Jurkat, Clone E6-1 (cell line): Measurements from ENCODE around the gene RFPL3.
"Not testable (repeated sequence)": the region's sequence is repeated elsewhere in the genome, so short reads cannot be mapped to it uniquely, and the experiment has no call there.

Experiments used
- DNase-seq: peaks from one replicate; pipeline ENCODE4 v3.0.0-alpha.2; 2011; ENCODE audit warnings: low read depth, low spot score
- H3K4me3 ChIP-seq: 2 replicates; pipeline ENCODE4 v1.5.1; 2011; ENCODE audit warnings: mild to moderate bottlenecking, low read length, control low read depth, moderate library complexity

Gene RFPL3

DNA sequence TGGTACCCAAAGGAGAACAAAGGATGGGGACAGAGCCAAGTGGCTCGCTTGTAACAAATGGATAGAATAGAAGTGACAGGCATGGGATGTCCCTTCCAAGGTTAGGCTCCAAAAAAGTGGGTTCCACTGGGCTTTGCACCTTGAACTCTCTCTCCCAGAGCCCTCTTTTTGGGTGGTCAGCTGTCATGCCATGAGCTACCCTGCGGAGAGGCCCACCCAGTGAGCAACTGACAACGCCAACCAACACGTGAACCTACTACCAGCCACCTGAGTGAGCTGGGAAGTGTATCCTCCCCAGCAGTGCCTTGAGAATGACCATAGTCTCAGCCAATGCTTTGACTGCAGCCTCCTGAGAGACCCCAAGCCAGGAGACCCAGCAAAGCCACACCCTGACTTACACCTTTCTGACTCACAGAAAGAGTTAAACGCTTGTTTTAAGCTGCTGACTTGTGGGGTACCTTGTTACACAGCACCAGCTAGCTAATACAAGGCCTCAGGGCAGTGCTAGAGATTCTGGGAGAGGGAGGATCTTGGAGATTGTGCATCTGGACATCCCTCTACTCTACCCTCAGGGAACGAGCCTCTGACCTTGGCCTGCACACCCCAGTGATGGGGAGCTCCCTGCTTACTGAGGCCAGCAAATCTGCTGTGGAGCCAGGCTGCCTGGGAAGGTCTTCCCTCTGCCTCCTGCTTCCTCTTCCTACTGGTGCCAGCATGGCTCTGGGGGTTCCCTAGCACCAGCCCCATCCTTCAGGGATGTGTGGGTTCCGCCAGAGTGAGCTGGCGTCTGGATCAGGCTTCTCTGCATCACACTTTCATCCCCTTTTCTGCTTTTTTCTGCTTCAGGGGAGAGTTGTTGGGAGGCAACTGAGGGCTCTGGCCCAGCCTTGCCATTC, 29.1 kb upstream of the RFPL3 start:
- H3K4me3 ChIP-seq = no peak overlapping the region
- DNase-seq = no peak

DNA sequence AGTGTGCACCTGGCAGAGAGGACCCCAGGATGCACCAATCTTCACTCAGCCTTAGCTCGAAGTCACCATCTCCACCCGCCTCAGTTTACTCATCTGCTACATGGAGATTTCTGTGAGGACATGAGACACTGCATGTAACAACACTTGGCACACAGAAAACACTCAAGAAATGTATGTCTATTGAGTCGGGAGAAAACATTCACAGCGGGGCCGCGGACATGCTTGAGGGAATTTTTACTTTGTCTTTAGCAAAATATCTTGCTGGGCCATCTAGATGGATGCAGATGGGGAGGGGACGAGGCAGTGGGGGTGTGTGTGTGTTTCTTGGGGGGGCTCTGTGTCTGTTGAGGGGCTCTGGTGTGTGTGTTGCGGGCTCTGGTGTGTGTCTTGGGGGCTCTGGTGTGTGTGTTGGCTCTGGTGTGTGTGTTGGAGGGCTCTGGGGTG, 28.4 kb upstream of the RFPL3 start:
- H3K4me3 ChIP-seq = no peak overlapping the region
- no peak for DNase-seq

- H3K4me3 ChIP-seq = no peak overlapping the region
- DNase-seq = no peak
Observed at GRCh38 chr22:32331236-32331917, 26.3 kb upstream of the RFPL3 start.

DNA sequence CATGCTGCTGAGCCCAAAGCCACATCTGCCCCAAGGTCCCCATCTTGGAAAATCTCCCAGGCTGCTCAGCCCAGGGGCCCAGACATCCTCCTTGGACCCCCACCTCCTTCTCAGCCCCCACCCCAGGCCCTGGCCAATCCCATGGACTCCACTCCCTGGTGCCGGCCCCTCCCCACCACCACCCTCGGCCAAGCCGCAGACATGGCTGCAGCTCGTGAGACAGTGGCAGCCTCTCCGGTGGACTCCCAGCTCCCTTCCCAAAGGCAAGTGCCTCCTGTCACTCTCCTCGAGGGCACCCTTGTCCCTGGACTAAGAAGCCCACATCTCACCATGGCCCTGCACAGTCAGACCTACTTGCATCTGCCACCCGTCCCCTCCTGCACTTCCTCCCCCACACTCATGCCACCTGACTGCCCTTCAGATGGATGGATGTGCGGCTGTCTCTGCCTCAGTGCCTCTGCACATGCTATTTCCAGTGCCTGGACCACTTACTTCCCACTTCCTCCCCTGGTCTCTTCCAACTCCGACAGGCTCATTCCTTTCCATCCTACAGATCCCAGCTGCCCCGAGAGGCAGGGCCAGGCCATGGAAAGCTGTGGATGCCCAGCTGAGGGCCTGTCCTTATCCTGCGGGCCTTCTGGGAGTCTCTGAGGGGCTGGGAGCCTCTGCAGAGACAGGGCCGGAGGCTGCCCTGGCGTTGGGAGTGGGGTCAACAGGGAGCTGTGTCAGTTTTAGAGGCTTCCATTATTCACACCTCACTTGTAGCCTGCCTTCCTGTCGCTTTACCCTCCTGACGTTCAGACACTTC, 25.5 kb upstream of the RFPL3 start:
- H3K4me3 ChIP-seq = no peak overlapping the region
- no peak for DNase-seq

DNA sequence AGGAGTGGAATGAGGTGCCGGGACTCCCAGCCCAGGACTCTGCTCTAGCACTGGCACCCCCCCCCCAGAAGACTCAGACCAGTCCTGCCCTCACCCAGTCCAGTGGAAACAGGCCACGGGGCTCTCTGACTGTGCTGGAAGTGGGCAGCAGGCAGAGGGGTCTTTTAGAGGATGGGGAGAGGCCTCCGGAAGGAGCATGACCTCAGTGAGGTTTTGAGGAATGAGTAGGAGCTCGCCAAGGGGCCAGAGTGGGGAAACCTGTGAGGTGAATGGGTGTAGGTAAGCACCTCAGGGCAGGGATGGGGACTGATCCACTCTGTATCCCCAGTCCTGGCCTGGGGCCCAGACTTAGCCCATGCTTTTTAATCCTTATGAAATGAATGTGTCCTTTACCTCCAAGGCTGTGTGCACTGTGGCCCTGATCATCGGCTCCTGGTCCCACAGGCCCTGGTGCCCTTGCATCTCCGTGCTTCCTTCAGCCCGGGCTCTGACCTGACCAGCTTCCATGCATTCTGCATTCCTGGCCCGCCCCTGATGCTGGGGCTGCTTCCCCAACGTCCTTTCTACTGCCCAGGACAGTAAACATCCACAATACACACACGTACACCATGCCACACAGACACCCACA, 24.4 kb upstream of the RFPL3 start:
- no peak for DNase-seq
- no peak overlapping the region for H3K4me3 ChIP-seq

GRCh38 chr22:32333769-32334659, 23.7 kb upstream of the RFPL3 start:
- no peak overlapping the region for H3K4me3 ChIP-seq
- DNase-seq = no peak

DNA sequence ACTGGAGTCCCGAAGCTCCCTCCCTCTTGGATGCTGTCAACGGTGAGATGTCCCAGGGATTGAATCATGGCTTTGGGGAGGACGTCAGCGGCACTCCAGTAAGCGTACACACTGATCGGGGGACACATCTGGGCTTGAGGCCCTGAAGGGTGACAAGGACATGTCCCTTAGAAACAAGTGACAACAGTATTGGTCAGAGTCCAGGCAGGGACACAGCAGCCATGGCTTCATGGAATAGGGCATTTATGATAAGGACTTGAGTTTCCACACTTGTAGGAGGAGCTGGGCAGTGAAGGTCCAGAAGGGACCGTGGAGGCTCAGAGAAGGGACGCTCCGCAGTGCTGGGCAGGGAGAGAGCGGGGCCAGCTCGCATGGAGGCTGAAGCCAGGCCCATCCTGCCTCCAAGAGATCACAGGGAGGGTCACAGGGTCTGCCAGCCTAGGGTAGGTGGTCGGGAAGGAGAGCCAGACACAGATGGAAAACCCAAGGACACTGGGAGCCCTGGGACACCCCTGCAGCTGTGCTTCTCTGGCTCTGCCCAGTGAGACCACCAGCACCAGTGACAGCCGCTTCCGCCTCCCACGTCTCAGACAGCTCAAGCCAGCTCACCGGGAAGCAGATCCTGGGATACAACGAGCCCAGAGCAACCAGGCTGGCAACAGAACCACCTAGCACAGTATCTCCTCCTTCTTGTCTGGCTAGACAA, 22.9 kb upstream of the RFPL3 start:
- no peak overlapping the region for H3K4me3 ChIP-seq
- DNase-seq = no peak

DNA sequence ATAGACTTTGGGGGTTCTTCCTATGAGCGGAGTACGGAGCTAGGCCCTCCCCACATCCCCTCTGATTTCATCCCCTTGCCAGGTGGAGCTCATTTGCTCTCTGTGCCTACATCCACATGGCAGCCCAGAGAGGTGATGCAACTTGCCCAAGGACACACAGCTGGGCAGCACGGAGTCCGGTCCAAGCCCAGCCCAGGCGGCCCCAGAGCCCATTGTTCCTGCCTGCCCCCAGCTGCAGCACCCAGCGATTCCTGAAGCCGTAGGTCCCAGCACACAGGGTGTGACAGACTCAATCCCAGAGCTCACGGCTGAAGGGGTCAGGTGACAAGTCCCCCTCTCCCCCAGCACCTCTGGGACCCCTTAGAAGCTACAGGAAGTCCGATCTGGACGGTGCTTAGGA, 22.2 kb upstream of the RFPL3 start:
- no peak overlapping the region for H3K4me3 ChIP-seq
- DNase-seq = no peak

- H3K4me3 ChIP-seq = no peak overlapping the region
- DNase-seq = no peak
Observed at GRCh38 chr22:32336121-32336603, 21.5 kb upstream of the RFPL3 start.

- no peak overlapping the region for H3K4me3 ChIP-seq
- no peak for DNase-seq
Observed at GRCh38 chr22:32336771-32337424, 20.8 kb upstream of the RFPL3 start.

- DNase-seq, H3K4me3 ChIP-seq: not testable (repeated sequence)
Observed at GRCh38 chr22:32337425-32337824, 20.2 kb upstream of the RFPL3 start.

- no peak for DNase-seq
Observed at GRCh38 chr22:32338757-32339156, 18.9 kb upstream of the RFPL3 start.

GRCh38 chr22:32339190-32340012, 18.3 kb upstream of the RFPL3 start:
- no peak overlapping the region for H3K4me3 ChIP-seq
- no peak for DNase-seq

More at GRCh38 chr22:32338757-32339156, 18.9 kb upstream of the RFPL3 start:
- H3K4me3 ChIP-seq = no peak overlapping the region

DNA sequence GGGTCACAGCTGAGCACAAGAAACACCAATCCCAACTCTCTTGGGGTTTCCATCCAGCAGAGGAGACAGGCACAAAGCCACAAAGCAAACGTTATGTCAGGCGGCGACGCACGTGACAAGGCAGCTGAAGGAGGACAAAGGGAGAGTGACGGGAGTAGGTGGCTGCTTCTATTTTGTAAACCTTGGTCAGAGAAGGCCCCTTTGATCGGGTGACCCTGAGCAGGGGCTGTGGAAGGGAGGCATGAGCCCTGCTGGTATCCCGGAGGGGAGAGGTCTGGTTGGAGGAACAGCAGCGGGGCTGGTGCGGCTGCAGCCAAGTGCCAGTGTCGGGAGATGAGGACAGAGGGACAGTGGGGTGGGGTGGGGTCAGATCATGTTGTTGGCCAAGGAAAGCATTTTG, 17.3 kb upstream of the RFPL3 start:
- no peak for DNase-seq

DNA sequence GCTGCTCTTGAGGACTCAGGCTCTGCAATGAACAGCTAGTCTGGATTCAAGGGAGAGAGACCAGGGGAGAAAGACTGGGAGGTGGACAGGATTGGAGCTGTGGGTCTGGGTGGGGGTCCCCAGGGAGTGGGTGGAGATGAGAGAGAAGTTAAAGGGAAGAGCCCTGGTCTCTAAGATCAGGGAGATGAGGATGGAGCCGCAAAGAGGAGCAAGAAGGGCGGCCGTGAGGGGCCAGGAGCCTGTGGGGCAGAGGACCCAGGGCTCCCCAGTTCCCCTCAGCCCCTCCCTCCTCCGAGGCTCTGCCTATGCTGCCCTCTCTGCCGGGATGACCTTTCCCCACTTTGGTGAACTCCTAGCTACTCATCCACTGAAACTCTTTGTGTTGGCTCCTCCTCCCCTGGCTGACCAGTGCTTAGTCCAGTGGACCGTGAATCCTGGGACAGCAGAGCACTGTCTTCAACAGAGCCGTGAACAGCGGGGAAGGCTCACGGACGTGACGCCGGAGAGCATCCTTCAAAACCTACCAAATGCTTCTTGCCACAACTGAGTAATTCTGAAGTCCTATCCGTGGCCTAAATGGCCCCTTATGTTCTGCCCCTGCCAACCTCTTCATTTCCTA, 16.4 kb upstream of the RFPL3 start:
- H3K4me3 ChIP-seq = no peak overlapping the region
- no peak for DNase-seq

More for the DNA sequence above, 17.3 kb upstream of the RFPL3 start:
- H3K4me3 ChIP-seq = no peak overlapping the region

- no peak overlapping the region for H3K4me3 ChIP-seq
Observed at GRCh38 chr22:32342977-32343376, 14.7 kb upstream of the RFPL3 start.

More at GRCh38 chr22:32342977-32343376, 14.7 kb upstream of the RFPL3 start:
- DNase-seq = no peak
